HepG2 (cell line): ENCODE results near the gene SNX21. TPM values are rescaled to one million over a fixed set of nuclear protein-coding genes. Genes with fewer than 3 reads are reported as not detected.

Experiments
- BHLHE40 ChIP-seq: IDR thresholded peaks from 2 replicates; pipeline ENCODE4 v1.6.1; 2011; ENCODE audit warnings: low read length, improper control_type of control experiment
- ELF4 ChIP-seq: sonication (generic); formaldehyde crosslinking; IDR thresholded peaks from 2 replicates; pipeline ENCODE4 v1.5.0; 2020; ENCODE audit warnings: missing genetic modification reagents, mild to moderate bottlenecking, moderate library complexity, borderline replicate concordance
- HHEX ChIP-seq: IDR thresholded peaks from 2 replicates; pipeline ENCODE4 v1.6.1; 2016; ENCODE audit warnings: control low read depth
- KLF13 ChIP-seq: sonication (generic); formaldehyde crosslinking; IDR thresholded peaks from 2 replicates; pipeline ENCODE4 v1.4.0; 2020; ENCODE audit warnings: mild to moderate bottlenecking, missing genetic modification reagents
- SSRP1 ChIP-seq: IDR thresholded peaks from 2 replicates; pipeline ENCODE4 v1.6.1; 2016; ENCODE audit warnings: control low read depth
- SYNCRIP ChIP-seq: fragments of 200-400 bp; formaldehyde crosslinking; IDR thresholded peaks from 2 replicates; pipeline ENCODE4 v1.6.1; 2018; ENCODE audit warnings: mild to moderate bottlenecking, low read depth, low read length; ENCODE audit not compliant: insufficient read depth
- ZNF616 ChIP-seq: sonication (generic); formaldehyde crosslinking; IDR thresholded peaks from 2 replicates; pipeline ENCODE4 v1.5.0; 2020; ENCODE audit warnings: low read depth, mild to moderate bottlenecking, missing genetic modification reagents
- ZNF747 ChIP-seq: sonication (generic); formaldehyde crosslinking; IDR thresholded peaks from 2 replicates; pipeline ENCODE4 v1.8.1; 2023; ENCODE audit warnings: missing genetic modification reagents, mild to moderate bottlenecking, borderline replicate concordance
- ZNF839 ChIP-seq: sonication (generic); formaldehyde crosslinking; IDR thresholded peaks from 2 replicates; pipeline ENCODE4 v1.4.0; 2020; ENCODE audit warnings: missing genetic modification reagents, mild to moderate bottlenecking, borderline replicate concordance
- polyA plus RNA-seq, 8 experiments: library from polyadenylated mRNA; depleted of rRNA in 3 of 8; stranded (reverse) in 7 of 8; unstranded in 1 of 8; fragments of >200 nt; fragmentation: Illumina TruSeq in 4 of 8; extraction: Trizol in 4 of 8; gene quantifications; 2 replicates each; pipeline versions ENCODE4 v1.2.1 to v1.2.3, GENCODE V29; 2011 to 2016; ENCODE audit warnings: low read depth in 4 of 8, missing spikeins in 1 of 8, mixed read lengths in 1 of 8; ENCODE audit not compliant: insufficient read depth in 1 of 8
- total RNA-seq, 5 experiments: library from RNA; depleted of rRNA; stranded (reverse); fragments of >200 nt; fragmentation: Illumina TruSeq; extraction: Trizol; gene quantifications; 2 replicates each; pipeline ENCODE4 v1.2.3, GENCODE V29; 2016; ENCODE audit warnings: low read depth in 1 of 5
- TF ChIP-seq, protein P1 (sequence below): sonication (generic); formaldehyde crosslinking; IDR thresholded peaks from 2 replicates; pipeline ENCODE4 v1.4.0; 2020; ENCODE audit warnings: missing genetic modification reagents, borderline replicate concordance
- TF ChIP-seq, protein P2 (sequence below): sonication (generic); formaldehyde crosslinking; IDR thresholded peaks from 2 replicates; pipeline ENCODE4 v1.4.0; 2020; ENCODE audit warnings: missing genetic modification reagents
- TF ChIP-seq, protein P3 (sequence below): sonication (generic); formaldehyde crosslinking; IDR thresholded peaks from 2 replicates; pipeline ENCODE4 v1.5.0; 2020; ENCODE audit warnings: missing genetic modification reagents, mild to moderate bottlenecking, borderline replicate concordance
- TF ChIP-seq, protein P4 (sequence below): sonication (generic); formaldehyde crosslinking; IDR thresholded peaks from 2 replicates; pipeline ENCODE4 v1.5.0; 2020; ENCODE audit warnings: missing genetic modification reagents
- TF ChIP-seq, protein P5 (sequence below): sonication (generic); formaldehyde crosslinking; IDR thresholded peaks from 2 replicates; pipeline ENCODE4 v1.9.0; 2021; ENCODE audit warnings: mild to moderate bottlenecking, missing genetic modification reagents

The SNX21 gene
- total and polyA plus RNA-seq, 2 of the 13 experiments (the other 11 are each of a cell fraction or from before 2014, with no cell fraction given), result 7.7 to 12.8 TPM

DNA sequence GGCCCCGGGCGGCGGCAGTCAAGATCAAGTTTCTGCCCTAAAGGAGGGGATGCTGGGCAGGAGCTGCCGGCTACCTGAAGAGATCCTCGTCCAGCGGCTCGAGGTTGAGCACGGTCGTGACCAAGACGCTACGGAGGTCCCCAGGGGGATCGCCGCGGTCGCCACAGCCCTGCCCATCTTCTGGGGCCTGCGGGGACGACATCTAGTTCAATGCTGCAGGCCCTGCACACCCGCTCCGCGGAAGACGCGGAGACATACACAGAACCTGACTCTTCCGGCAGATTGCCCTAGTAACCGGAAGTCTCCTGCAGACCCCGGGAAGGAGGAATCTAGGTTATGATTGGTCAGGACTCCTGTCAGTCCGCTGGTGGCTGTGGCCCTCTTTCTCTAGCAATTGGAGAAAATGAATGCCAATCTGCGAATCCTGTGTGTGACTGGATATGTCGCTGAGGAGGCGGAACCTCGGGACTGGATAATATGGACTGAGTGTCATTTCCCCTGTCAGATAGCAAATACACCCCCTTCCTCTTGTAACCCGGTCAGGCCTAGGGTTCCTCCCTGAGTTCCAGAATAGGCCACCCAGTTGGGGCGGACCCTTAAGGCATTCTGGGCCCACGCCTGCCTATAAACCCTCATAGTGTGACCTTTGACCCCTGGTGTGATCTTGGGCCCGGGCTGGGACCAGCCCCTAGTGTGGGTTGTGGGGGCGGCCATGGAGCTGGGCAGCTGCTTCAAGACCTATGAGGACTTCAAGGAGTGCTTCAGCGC is 23.7 kb downstream of the SNX21 start, which contains the start of the genes ACOT8 and ZSWIM3 (continued):
- TF ChIP-seq, protein P1, sequence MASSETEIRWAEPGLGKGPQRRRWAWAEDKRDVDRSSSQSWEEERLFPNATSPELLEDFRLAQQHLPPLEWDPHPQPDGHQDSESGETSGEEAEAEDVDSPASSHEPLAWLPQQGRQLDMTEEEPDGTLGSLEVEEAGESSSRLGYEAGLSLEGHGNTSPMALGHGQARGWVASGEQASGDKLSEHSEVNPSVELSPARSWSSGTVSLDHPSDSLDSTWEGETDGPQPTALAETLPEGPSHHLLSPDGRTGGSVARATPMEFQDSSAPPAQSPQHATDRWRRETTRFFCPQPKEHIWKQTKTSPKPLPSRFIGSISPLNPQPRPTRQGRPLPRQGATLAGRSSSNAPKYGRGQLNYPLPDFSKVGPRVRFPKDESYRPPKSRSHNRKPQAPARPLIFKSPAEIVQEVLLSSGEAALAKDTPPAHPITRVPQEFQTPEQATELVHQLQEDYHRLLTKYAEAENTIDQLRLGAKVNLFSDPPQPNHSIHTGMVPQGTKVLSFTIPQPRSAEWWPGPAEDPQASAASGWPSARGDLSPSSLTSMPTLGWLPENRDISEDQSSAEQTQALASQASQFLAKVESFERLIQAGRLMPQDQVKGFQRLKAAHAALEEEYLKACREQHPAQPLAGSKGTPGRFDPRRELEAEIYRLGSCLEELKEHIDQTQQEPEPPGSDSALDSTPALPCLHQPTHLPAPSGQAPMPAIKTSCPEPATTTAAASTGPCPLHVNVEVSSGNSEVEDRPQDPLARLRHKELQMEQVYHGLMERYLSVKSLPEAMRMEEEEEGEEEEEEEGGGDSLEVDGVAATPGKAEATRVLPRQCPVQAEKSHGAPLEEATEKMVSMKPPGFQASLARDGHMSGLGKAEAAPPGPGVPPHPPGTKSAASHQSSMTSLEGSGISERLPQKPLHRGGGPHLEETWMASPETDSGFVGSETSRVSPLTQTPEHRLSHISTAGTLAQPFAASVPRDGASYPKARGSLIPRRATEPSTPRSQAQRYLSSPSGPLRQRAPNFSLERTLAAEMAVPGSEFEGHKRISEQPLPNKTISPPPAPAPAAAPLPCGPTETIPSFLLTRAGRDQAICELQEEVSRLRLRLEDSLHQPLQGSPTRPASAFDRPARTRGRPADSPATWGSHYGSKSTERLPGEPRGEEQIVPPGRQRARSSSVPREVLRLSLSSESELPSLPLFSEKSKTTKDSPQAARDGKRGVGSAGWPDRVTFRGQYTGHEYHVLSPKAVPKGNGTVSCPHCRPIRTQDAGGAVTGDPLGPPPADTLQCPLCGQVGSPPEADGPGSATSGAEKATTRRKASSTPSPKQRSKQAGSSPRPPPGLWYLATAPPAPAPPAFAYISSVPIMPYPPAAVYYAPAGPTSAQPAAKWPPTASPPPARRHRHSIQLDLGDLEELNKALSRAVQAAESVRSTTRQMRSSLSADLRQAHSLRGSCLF (CRISPR knock-in tag), result 0 out of 2 replicates have a peak, but pooled peaks have one; percentile 76
- TF ChIP-seq, protein P2, sequence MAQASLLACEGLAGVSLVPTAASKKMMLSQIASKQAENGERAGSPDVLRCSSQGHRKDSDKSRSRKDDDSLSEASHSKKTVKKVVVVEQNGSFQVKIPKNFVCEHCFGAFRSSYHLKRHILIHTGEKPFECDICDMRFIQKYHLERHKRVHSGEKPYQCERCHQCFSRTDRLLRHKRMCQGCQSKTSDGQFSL (CRISPR knock-in tag), result peak; percentile 89; the same call in 1 of the 2 replicates
- TF ChIP-seq ZNF839 (peak; percentile 66), KLF13 (CRISPR knock-in tag) (no peak; the same call in 1 of the 2 replicates), BHLHE40 (no peak; the same call in 1 of the 2 replicates), SSRP1 (no peak; the same call in 1 of the 2 replicates), ZNF616 (CRISPR knock-in tag) (0 out of 2 replicates have a peak, but pooled peaks have one; percentile 59), ZNF747 (CRISPR knock-in tag) (peak; percentile 60; the same call in 1 of the 2 replicates), SYNCRIP (no peak), ELF4 (CRISPR knock-in tag) (peak; percentile 99), HHEX (CRISPR knock-in tag) (no peak; the same call in 1 of the 2 replicates)
- TF ChIP-seq, protein P3, sequence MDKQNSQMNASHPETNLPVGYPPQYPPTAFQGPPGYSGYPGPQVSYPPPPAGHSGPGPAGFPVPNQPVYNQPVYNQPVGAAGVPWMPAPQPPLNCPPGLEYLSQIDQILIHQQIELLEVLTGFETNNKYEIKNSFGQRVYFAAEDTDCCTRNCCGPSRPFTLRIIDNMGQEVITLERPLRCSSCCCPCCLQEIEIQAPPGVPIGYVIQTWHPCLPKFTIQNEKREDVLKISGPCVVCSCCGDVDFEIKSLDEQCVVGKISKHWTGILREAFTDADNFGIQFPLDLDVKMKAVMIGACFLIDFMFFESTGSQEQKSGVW, result no peak
- TF ChIP-seq, protein P4, sequence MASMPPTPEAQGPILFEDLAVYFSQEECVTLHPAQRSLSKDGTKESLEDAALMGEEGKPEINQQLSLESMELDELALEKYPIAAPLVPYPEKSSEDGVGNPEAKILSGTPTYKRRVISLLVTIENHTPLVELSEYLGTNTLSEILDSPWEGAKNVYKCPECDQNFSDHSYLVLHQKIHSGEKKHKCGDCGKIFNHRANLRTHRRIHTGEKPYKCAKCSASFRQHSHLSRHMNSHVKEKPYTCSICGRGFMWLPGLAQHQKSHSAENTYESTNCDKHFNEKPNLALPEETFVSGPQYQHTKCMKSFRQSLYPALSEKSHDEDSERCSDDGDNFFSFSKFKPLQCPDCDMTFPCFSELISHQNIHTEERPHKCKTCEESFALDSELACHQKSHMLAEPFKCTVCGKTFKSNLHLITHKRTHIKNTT (CRISPR knock-in tag), result 0 out of 2 replicates have a peak, but pooled peaks have one; percentile 33
- TF ChIP-seq, protein P5, sequence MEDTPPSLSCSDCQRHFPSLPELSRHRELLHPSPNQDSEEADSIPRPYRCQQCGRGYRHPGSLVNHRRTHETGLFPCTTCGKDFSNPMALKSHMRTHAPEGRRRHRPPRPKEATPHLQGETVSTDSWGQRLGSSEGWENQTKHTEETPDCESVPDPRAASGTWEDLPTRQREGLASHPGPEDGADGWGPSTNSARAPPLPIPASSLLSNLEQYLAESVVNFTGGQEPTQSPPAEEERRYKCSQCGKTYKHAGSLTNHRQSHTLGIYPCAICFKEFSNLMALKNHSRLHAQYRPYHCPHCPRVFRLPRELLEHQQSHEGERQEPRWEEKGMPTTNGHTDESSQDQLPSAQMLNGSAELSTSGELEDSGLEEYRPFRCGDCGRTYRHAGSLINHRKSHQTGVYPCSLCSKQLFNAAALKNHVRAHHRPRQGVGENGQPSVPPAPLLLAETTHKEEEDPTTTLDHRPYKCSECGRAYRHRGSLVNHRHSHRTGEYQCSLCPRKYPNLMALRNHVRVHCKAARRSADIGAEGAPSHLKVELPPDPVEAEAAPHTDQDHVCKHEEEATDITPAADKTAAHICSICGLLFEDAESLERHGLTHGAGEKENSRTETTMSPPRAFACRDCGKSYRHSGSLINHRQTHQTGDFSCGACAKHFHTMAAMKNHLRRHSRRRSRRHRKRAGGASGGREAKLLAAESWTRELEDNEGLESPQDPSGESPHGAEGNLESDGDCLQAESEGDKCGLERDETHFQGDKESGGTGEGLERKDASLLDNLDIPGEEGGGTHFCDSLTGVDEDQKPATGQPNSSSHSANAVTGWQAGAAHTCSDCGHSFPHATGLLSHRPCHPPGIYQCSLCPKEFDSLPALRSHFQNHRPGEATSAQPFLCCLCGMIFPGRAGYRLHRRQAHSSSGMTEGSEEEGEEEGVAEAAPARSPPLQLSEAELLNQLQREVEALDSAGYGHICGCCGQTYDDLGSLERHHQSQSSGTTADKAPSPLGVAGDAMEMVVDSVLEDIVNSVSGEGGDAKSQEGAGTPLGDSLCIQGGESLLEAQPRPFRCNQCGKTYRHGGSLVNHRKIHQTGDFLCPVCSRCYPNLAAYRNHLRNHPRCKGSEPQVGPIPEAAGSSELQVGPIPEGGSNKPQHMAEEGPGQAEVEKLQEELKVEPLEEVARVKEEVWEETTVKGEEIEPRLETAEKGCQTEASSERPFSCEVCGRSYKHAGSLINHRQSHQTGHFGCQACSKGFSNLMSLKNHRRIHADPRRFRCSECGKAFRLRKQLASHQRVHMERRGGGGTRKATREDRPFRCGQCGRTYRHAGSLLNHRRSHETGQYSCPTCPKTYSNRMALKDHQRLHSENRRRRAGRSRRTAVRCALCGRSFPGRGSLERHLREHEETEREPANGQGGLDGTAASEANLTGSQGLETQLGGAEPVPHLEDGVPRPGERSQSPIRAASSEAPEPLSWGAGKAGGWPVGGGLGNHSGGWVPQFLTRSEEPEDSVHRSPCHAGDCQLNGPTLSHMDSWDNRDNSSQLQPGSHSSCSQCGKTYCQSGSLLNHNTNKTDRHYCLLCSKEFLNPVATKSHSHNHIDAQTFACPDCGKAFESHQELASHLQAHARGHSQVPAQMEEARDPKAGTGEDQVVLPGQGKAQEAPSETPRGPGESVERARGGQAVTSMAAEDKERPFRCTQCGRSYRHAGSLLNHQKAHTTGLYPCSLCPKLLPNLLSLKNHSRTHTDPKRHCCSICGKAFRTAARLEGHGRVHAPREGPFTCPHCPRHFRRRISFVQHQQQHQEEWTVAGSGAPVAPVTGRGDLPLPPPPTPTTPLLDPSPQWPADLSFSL (CRISPR knock-in tag), result no peak
